Measurements from ENCODE around the gene PTPRN2. TPM values are rescaled to one million over a fixed set of nuclear protein-coding genes. Genes with fewer than 3 reads are reported as not detected.

The PTPRN2 gene
- polyA plus RNA-seq, 3 donors, result 6.8 to 7.9 (median 7.2) TPM

GRCh38 chr7:157718303-157719007, 869.2 kb downstream of the PTPRN2 start:
- DNase-seq (ENCODE audit: low read depth in 3 of 3, low spot score in 2 of 3), result no peak

GRCh38 chr7:157717211-157718174, 870.1 kb downstream of the PTPRN2 start:
- no peak for DNase-seq (ENCODE audit: low read depth in 3 of 3, low spot score in 2 of 3)

- no peak for DNase-seq (ENCODE audit: low read depth in 3 of 3, low spot score in 2 of 3)
Observed at GRCh38 chr7:157715938-157716280, 871.7 kb downstream of the PTPRN2 start.

- DNase-seq (ENCODE audit: low read depth in 3 of 3, low spot score in 2 of 3), result no peak
Observed at GRCh38 chr7:157715071-157715937, 872.3 kb downstream of the PTPRN2 start.

GRCh38 chr7:157714166-157715070, 873.2 kb downstream of the PTPRN2 start:
- DNase-seq (ENCODE audit: low read depth in 3 of 3, low spot score in 2 of 3), result no peak

GRCh38 chr7:157713591-157713990, 874.0 kb downstream of the PTPRN2 start:
- no peak for DNase-seq (ENCODE audit: low read depth in 3 of 3, low spot score in 2 of 3)

- DNase-seq (ENCODE audit: low read depth in 3 of 3, low spot score in 2 of 3), result no peak
Observed at GRCh38 chr7:157712666-157713235, 874.9 kb downstream of the PTPRN2 start.

- no peak for DNase-seq (ENCODE audit: low read depth in 3 of 3, low spot score in 2 of 3)
Observed at GRCh38 chr7:157711353-157711888, 876.2 kb downstream of the PTPRN2 start.

- no peak for DNase-seq (ENCODE audit: low read depth in 3 of 3, low spot score in 2 of 3)
Observed at GRCh38 chr7:157710396-157710795, 877.2 kb downstream of the PTPRN2 start.

GRCh38 chr7:157709531-157710251, 877.9 kb downstream of the PTPRN2 start:
- no peak for DNase-seq (ENCODE audit: low read depth in 3 of 3, low spot score in 2 of 3)

- DNase-seq (ENCODE audit: low read depth in 3 of 3, low spot score in 2 of 3), result no peak
Observed at GRCh38 chr7:157708919-157709295, 878.7 kb downstream of the PTPRN2 start.

GRCh38 chr7:157707983-157708918, 879.4 kb downstream of the PTPRN2 start:
- no peak for DNase-seq (ENCODE audit: low read depth in 3 of 3, low spot score in 2 of 3)

GRCh38 chr7:157704365-157704764, 883.3 kb downstream of the PTPRN2 start:
- DNase-seq (ENCODE audit: low read depth in 3 of 3, low spot score in 2 of 3), result no peak

- no peak for DNase-seq (ENCODE audit: low read depth in 3 of 3, low spot score in 2 of 3)
Observed at GRCh38 chr7:157703534-157704195, 884.0 kb downstream of the PTPRN2 start.

GRCh38 chr7:157703131-157703530, 884.5 kb downstream of the PTPRN2 start:
- DNase-seq (ENCODE audit: low read depth in 3 of 3, low spot score in 2 of 3), result no peak

- DNase-seq (ENCODE audit: low read depth in 3 of 3, low spot score in 2 of 3), result no peak
Observed at GRCh38 chr7:157702311-157703023, 885.2 kb downstream of the PTPRN2 start.

Data from right renal cortex interstitium (tissue), 3 donors.